ENCODE results near the gene NDUFS8. TPM values are rescaled to one million over a fixed set of nuclear protein-coding genes. Genes with fewer than 3 reads are reported as not detected.

Gene NDUFS8
- total RNA-seq, 1 donor, result 66.1 TPM

GRCh38 chr11:68044145-68044813 lies 13.8 kb downstream of the NDUFS8 start:
- no peak for TF ChIP-seq CTCF (IDR thresholded peaks at IDR 0.05; ENCODE audit: insufficient read depth, low read length)
- no peak overlapping the region for H3K4me3 ChIP-seq (ENCODE audit: low read depth, low read length)
- no peak for DNase-seq (ENCODE audit: low read depth)

- H3K4me3 ChIP-seq (ENCODE audit: low read depth, low read length), result no peak overlapping the region
- TF ChIP-seq CTCF (IDR thresholded peaks at IDR 0.05; ENCODE audit: insufficient read depth, low read length), result no peak
- no peak for DNase-seq (ENCODE audit: low read depth)
Measured at GRCh38 chr11:68044898-68045351, 14.4 kb downstream of the NDUFS8 start.

GRCh38 chr11:68047437-68048290 lies 17.2 kb downstream of the NDUFS8 start:
- DNase-seq (ENCODE audit: low read depth), result no peak
- no peak for TF ChIP-seq CTCF (IDR thresholded peaks at IDR 0.05; ENCODE audit: insufficient read depth, low read length)
- no peak overlapping the region for H3K4me3 ChIP-seq (ENCODE audit: low read depth, low read length)

GRCh38 chr11:68048681-68049508 lies 18.4 kb downstream of the NDUFS8 start:
- no peak for TF ChIP-seq CTCF (IDR thresholded peaks at IDR 0.05; ENCODE audit: insufficient read depth, low read length)
- H3K4me3 ChIP-seq (ENCODE audit: low read depth, low read length), result no peak overlapping the region
- DNase-seq (ENCODE audit: low read depth), result no peak

GRCh38 chr11:68049509-68050370 lies 19.3 kb downstream of the NDUFS8 start:
- H3K4me3 ChIP-seq (ENCODE audit: low read depth, low read length), result no peak overlapping the region
- DNase-seq (ENCODE audit: low read depth), result no peak
- no peak for TF ChIP-seq CTCF (IDR thresholded peaks at IDR 0.05; ENCODE audit: insufficient read depth, low read length)

GRCh38 chr11:68050371-68050841 lies 19.9 kb downstream of the NDUFS8 start:
- H3K4me3 ChIP-seq (ENCODE audit: low read depth, low read length), result no peak overlapping the region
- no peak for DNase-seq (ENCODE audit: low read depth)
- TF ChIP-seq CTCF (IDR thresholded peaks at IDR 0.05; ENCODE audit: insufficient read depth, low read length), result no peak

Measured in fibroblast of the aortic adventitia (primary cell).